ENCODE data around the gene OXCT1. TPM values are rescaled to one million over a fixed set of nuclear protein-coding genes. Genes with fewer than 3 reads are reported as not detected.

Gene OXCT1
- total and polyA plus RNA-seq, 2 of the 8 experiments (the other 6 are each of a cell fraction or from before 2014, with no cell fraction given): 10.1 to 28.2 TPM

DNA sequence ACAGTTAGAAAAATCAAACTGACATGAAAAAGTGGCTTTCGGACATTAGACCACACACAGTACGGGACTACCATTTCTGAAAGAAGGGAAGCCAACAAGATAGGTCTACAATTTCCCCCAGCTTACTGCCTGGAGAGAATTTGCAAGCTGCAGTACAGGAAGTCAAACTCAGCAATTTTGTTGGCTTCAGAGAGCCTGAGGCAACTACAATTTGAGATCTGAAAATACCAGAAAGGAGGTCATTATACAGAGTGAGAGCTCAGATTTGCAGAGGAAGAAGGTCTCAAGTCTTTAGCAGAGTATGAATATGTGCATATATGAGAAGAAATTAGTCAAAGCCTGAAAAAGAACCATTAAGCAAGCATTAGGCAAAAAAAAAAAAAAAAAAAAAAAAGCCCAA is 83.0 kb downstream of the OXCT1 start:
- Histone ChIP-seq H3K27ac (ENCODE audit: low read depth, low read length) (no peak overlapping the region), H3K36me3 (ENCODE audit: control insufficient read depth in 2 of 4, insufficient read depth in 4 of 4, low read length in 3 of 4) (peaks cover 0 to 3% (median 0%) of the 10 kb centered on the region in 4 experiments; a peak in 1 of 8 replicates), H4K20me1 (replicated peaks in 1 of 2; ENCODE audit: control insufficient read depth in 1 of 2, insufficient read depth in 2 of 2, low read length in 2 of 2) (no peaks in the 10 kb centered on the region), H2BK20ac (ENCODE audit: low read length) (no peak overlapping the region), H2AK5ac (ENCODE audit: low read depth, low read length) (no peak overlapping the region), H3K18ac (ENCODE audit: extremely low read depth, low read length) (no peak overlapping the region), H2BK120ac (replicated peaks; ENCODE audit: low read depth, low read length) (no peak overlapping the region), H4K8ac (ENCODE audit: extremely low read depth, insufficient read depth, low read length) (no peak overlapping the region), H3K4me3 (ENCODE audit: extremely low read depth in 1 of 4, insufficient read depth in 2 of 4, low read depth in 3 of 4, low read length in 4 of 4) (no peak overlapping the region), H3K4me2 (ENCODE audit: insufficient read depth in 1 of 2, low read depth in 2 of 2, low read length in 2 of 2) (no peak overlapping the region), H4K5ac (ENCODE audit: insufficient read length, low read depth, low read length) (no peak overlapping the region), H3K79me1 (ENCODE audit: low read depth, low read length) (no peaks in the 10 kb centered on the region), H3K79me2 (ENCODE audit: control insufficient read depth in 1 of 2, insufficient read depth in 2 of 2, low read length in 2 of 2) (no peaks in the 10 kb centered on the region), H2BK15ac (ENCODE audit: low read length) (no peak overlapping the region), H3K23me2 (ENCODE audit: low read depth, low read length) (no peaks in the 10 kb centered on the region), H2AFZ (ENCODE audit: low read length) (no peak overlapping the region), H2BK12ac (ENCODE audit: low read depth, low read length) (no peak overlapping the region), H3K4ac (replicated peaks; ENCODE audit: insufficient read length, low read depth, low read length) (no peak overlapping the region), H3K9me3 (ENCODE audit: insufficient read depth in 2 of 2, low read depth in 1 of 2, low read length in 1 of 2) (no peaks in the 10 kb centered on the region), H3K56ac (replicated peaks; ENCODE audit: insufficient read length, low read depth, low read length) (no peak overlapping the region), H3K27me3 (replicated peaks in 1 of 4; ENCODE audit: control insufficient read depth in 3 of 4, extremely low read depth in 1 of 4, insufficient read depth in 3 of 4, low read length in 3 of 4) (no peaks in the 10 kb centered on the region), H3K23ac (ENCODE audit: insufficient read length) (no peak overlapping the region), H3K14ac (ENCODE audit: insufficient read length) (no peak overlapping the region), H3K9ac (replicated peaks in 1 of 4; ENCODE audit: extremely low read depth in 1 of 4, low read depth in 3 of 4, low read length in 3 of 4) (no peak overlapping the region), H3K4me1 (replicated peaks in 1 of 4; ENCODE audit: control insufficient read depth in 3 of 4, insufficient read depth in 4 of 4, low read length in 3 of 4) (no peaks in the 10 kb centered on the region), H2BK5ac (ENCODE audit: low read depth, low read length) (no peak overlapping the region), H4K91ac (replicated peaks; ENCODE audit: insufficient read length, low read length) (no peak overlapping the region)
- CTCF ChIA-PET (ENCODE audit: partially characterized antibody): interaction anchor here (1.1 to 1.3 kb wide), 3 partner anchors 19 to 56 kb away, joined by 3 read pairs; no protein-coding TSS in a partner anchor
- DNase-seq (ENCODE audit: low read depth in 1 of 2, low spot score in 2 of 2) (no peak), FAIRE-seq (no peak)
- POLR2A ChIA-PET (ENCODE audit: partially characterized antibody): no interaction called here
- WGBS, 2 experiments (ENCODE audit: extremely low coverage in 1 of 2, insufficient coverage in 1 of 2, insufficient read length in 1 of 2, insufficient replicate concordance in 2 of 2, low coverage in 1 of 2, low lambda C conversion rate in 2 of 2, missing lambda C conversion rate in 1 of 2): 95% methylated on average over 2 of the region's 2 CpGs; no CpG with 5 or more reads in 1 of the 2 experiments
- no peak for TF ChIP-seq SIN3A (conservative IDR thresholded peaks at IDR 0.05 in 1 of 2, IDR thresholded peaks at IDR 0.05 in 1 of 2; ENCODE audit: low read depth in 1 of 2, low read length in 2 of 2)
- no peak for TF ChIP-seq ATF3 (IDR thresholded peaks at IDR 0.05; ENCODE audit: insufficient read depth, low read depth, low read length)
- TF ChIP-seq BACH1 (IDR thresholded peaks at IDR 0.05; ENCODE audit: low read length): no peak
- no peak for TF ChIP-seq CREB1 (IDR thresholded peaks at IDR 0.05)
- no peak for TF ChIP-seq FOSL1 (IDR thresholded peaks at IDR 0.05; ENCODE audit: insufficient read depth, low read depth, low read length)
- TF ChIP-seq NANOG (IDR thresholded peaks at IDR 0.05; ENCODE audit: insufficient read depth, low read depth, low read length, poor library complexity, severe bottlenecking): no peak
- no peak for TF ChIP-seq RNF2 (IDR thresholded peaks at IDR 0.05; ENCODE audit: borderline replicate concordance, low read depth, low read length, missing control alignments, poor library complexity, severe bottlenecking)
- no peak for TF ChIP-seq MAFK (IDR thresholded peaks at IDR 0.05; ENCODE audit: low read depth, low read length)
- no peak for TF ChIP-seq SRF (IDR thresholded peaks at IDR 0.05; ENCODE audit: low read depth, low read length)
- TF ChIP-seq KDM4A (IDR thresholded peaks at IDR 0.05; ENCODE audit: low read depth, low read length, severe bottlenecking): no peak
- TF ChIP-seq CBX8 (IDR thresholded peaks at IDR 0.05; ENCODE audit: borderline replicate concordance, low read depth, low read length): no peak
- TF ChIP-seq TAF7 (optimal IDR thresholded peaks at IDR 0.05; ENCODE audit: borderline replicate concordance, low read depth, low read length): no peak
- TF ChIP-seq GABPA (IDR thresholded peaks at IDR 0.05; ENCODE audit: borderline replicate concordance, insufficient read depth, low read length): no peak

All from H1 (cell line).